Prostate gland (tissue), 2 donors: ENCODE results near the gene TMED7. TPM values are rescaled to one million over a fixed set of nuclear protein-coding genes. Genes with fewer than 3 reads are reported as not detected.

Experiments
- DNase-seq: peaks from one replicate; pipeline ENCODE4 v3.0.0-alpha.2; 2019; ENCODE audit warnings: low spot score
- H3K27ac ChIP-seq, 2 donors: fragments of 200-600 bp; sonication (generic); 2 replicates each; pipeline ENCODE4 v1.5.1; 2017 to 2019
- H3K27me3 ChIP-seq: fragments of 200-600 bp; sonication (generic); replicated peaks from 2 replicates; pipeline ENCODE4 v1.5.1; 2019; ENCODE audit not compliant: insufficient read depth
- H3K36me3 ChIP-seq, 2 donors: fragments of 200-600 bp; sonication (generic); 1 replicate in 1 of 2; 2 replicates in 1 of 2; pipeline versions ENCODE4 v1.5.1 to v1.8.1; 2017 to 2019
- H3K4me1 ChIP-seq: fragments of 200-600 bp; sonication (generic); replicated peaks from 2 replicates; pipeline ENCODE4 v1.5.1; 2019
- H3K4me3 ChIP-seq, 2 donors: fragments of 200-600 bp; sonication (generic); 2 replicates each; pipeline ENCODE4 v1.5.1; 2017 to 2019
- H3K9me3 ChIP-seq: fragments of 200-600 bp; sonication (generic); 2 replicates; pipeline ENCODE4 v1.5.1; 2017
- CTCF ChIP-seq, 4 experiments: fragments of 200-600 bp in 2 of 4; fragments of 450-650 bp in 2 of 4; sonication (generic) in 2 of 4; IDR thresholded peaks; 1 replicate in 3 of 4; 2 replicates in 1 of 4; pipeline ENCODE4 v1.5.1; 2016 to 2019; ENCODE audit warnings: antibody characterized with exemption in 4 of 4, mild to moderate bottlenecking in 2 of 4, moderate library complexity in 2 of 4
- POLR2A ChIP-seq: fragments of 450-650 bp; IDR thresholded peaks from one replicate; pipeline ENCODE4 v1.6.1; 2016; ENCODE audit warnings: antibody characterized with exemption, mild to moderate bottlenecking
- POLR2AphosphoS5 ChIP-seq: sonication (generic); formaldehyde crosslinking; IDR thresholded peaks from one replicate; pipeline ENCODE4 v1.6.1; 2017; ENCODE audit warnings: antibody characterized with exemption
- WGBS: methylation state at CpG from one replicate; pipeline ENCODE4 v1.1.5; 2018; 5-methylcytosine and 5-hydroxymethylcytosine counted together
- intact Hi-C: fragments of 100-400 bp; cut with DNase I; formaldehyde crosslinking; loops from one replicate; pipeline ENCODE4 v1.14.2; 2022
- total RNA-seq, 2 donors: library from RNA; depleted of rRNA; stranded (reverse); fragments of >200 nt; gene quantifications; one replicate each; pipeline ENCODE4 v1.1.0, GENCODE V29; 2016

TMED7 gene
- total RNA-seq, 2 donors from 2014 or later: 109 to 155 TPM

GRCh38 chr5:115580941-115581340 is 44.9 kb downstream of the TMED7 start:
- no peak for DNase-seq
- no peaks in the 10 kb centered on the region for H3K27me3 ChIP-seq
- no peak overlapping the region for H3K4me3 ChIP-seq
- TF ChIP-seq POLR2A (no peak), CTCF (IDR thresholded peaks at IDR 0.05) (no peak), POLR2AphosphoS5 (no peak)
- 97% methylated on average over 2 of the region's 2 CpGs for WGBS
- H3K4me1 ChIP-seq: no peaks in the 10 kb centered on the region
- no peak overlapping the region for H3K27ac ChIP-seq
- no peaks in the 10 kb centered on the region for H3K9me3 ChIP-seq
- H3K36me3 ChIP-seq: no peaks in the 10 kb centered on the region
- intact Hi-C loops: no loop called here

DNA sequence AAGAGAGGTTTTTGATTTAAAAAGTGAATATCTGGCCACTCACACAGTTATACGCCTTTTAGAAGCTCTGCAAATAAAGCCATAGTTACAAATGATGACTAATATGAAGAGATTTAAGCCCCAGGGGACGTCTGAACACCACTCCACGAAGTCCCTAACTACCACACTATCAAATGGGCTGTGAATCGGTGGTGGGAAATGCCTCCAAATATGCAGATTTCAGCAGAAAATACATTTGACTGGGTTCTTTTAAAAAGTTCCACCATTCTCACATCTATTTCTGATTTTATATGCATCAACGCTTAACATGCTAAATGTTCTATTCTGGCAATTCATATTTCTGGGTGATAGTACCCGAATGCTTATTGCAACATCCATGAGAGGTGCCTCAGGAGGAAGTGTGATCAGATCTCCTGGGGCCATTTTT is 46.1 kb downstream of the TMED7 start:
- Histone ChIP-seq H3K4me1 (no peaks in the 10 kb centered on the region), H3K36me3 (no peaks in the 10 kb centered on the region), H3K27ac (no peak overlapping the region), H3K9me3 (no peaks in the 10 kb centered on the region), H3K27me3 (no peaks in the 10 kb centered on the region), H3K4me3 (no peak overlapping the region)
- intact Hi-C loops: no loop called here
- no peak for DNase-seq
- TF ChIP-seq POLR2AphosphoS5 (no peak), POLR2A (no peak), CTCF (IDR thresholded peaks at IDR 0.05) (no peak)
- WGBS: 84% methylated on average over 6 of the region's 6 CpGs

- no peak for TF ChIP-seq POLR2AphosphoS5
- TF ChIP-seq POLR2A: no peak
- no peak for TF ChIP-seq CTCF (IDR thresholded peaks at IDR 0.05)
- intact Hi-C loops: no loop called here
- Histone ChIP-seq H3K27me3 (no peaks in the 10 kb centered on the region), H3K27ac (no peak overlapping the region), H3K4me1 (no peaks in the 10 kb centered on the region), H3K4me3 (no peak overlapping the region), H3K36me3 (no peaks in the 10 kb centered on the region), H3K9me3 (no peaks in the 10 kb centered on the region)
- no peak for DNase-seq
- 72% methylated on average over 3 of the region's 3 CpGs for WGBS
Observed at GRCh38 chr5:115579216-115579615, 46.6 kb downstream of the TMED7 start.

GRCh38 chr5:115578657-115579056 is 47.2 kb downstream of the TMED7 start:
- intact Hi-C loops: no loop called here
- Histone ChIP-seq H3K27me3 (no peaks in the 10 kb centered on the region), H3K36me3 (no peaks in the 10 kb centered on the region), H3K4me3 (no peak overlapping the region), H3K9me3 (no peaks in the 10 kb centered on the region), H3K4me1 (no peaks in the 10 kb centered on the region), H3K27ac (no peak overlapping the region)
- no peak for DNase-seq
- WGBS: 74% methylated on average over 3 of the region's 3 CpGs
- TF ChIP-seq CTCF (IDR thresholded peaks at IDR 0.05) (no peak), POLR2AphosphoS5 (no peak), POLR2A (no peak)

- no peaks in the 10 kb centered on the region for H3K36me3 ChIP-seq
- 98% methylated on average over 6 of the region's 6 CpGs for WGBS
- no peak for TF ChIP-seq POLR2A
- TF ChIP-seq POLR2AphosphoS5: no peak
- no peak for TF ChIP-seq CTCF (IDR thresholded peaks at IDR 0.05)
Observed at GRCh38 chr5:115577741-115578140, 48.1 kb downstream of the TMED7 start.

More at GRCh38 chr5:115577741-115578140, 48.1 kb downstream of the TMED7 start:
- no peak overlapping the region for H3K27ac ChIP-seq
- no peaks in the 10 kb centered on the region for H3K27me3 ChIP-seq
- H3K4me1 ChIP-seq: no peaks in the 10 kb centered on the region
- no peak for DNase-seq
- H3K4me3 ChIP-seq: no peak overlapping the region
- H3K9me3 ChIP-seq: no peaks in the 10 kb centered on the region
- intact Hi-C loops: no loop called here
